Spleen (tissue), 11 donors: Measurements from ENCODE around the gene RHNO1. TPM values are rescaled to one million over a fixed set of nuclear protein-coding genes. Genes with fewer than 3 reads are reported as not detected.

Source experiments
- DNase-seq: peaks from one replicate; pipeline ENCODE4 v3.0.0-alpha.2; 2020
- H3K27ac ChIP-seq, 8 donors: fragments of 200-600 bp; sonication (generic) in 7 of 8; 1 replicate in 4 of 8; 2 replicates in 4 of 8; pipeline versions ENCODE4 v1.5.0 to v1.8.0; 2016 to 2021; ENCODE audit warnings: inconsistent platforms in 4 of 8, mild to moderate bottlenecking in 4 of 8, moderate library complexity in 1 of 8
- H3K27me3 ChIP-seq, 7 donors: fragments of 200-600 bp; sonication (generic) in 6 of 7; replicated peaks in 1 of 7; 1 replicate in 4 of 7; 2 replicates in 3 of 7; pipeline versions ENCODE4 v1.5.0 to v1.8.0; 2016 to 2021; ENCODE audit warnings: inconsistent platforms in 3 of 7, mild to moderate bottlenecking in 1 of 7
- H3K36me3 ChIP-seq, 6 donors: fragments of 200-600 bp; sonication (generic) in 5 of 6; 1 replicate in 4 of 6; 2 replicates in 2 of 6; pipeline versions ENCODE4 v1.5.0 to v1.8.0; 2016 to 2021; ENCODE audit warnings: inconsistent platforms in 2 of 6
- H3K4me1 ChIP-seq, 6 donors: fragments of 200-600 bp; sonication (generic) in 5 of 6; 1 replicate in 3 of 6; 2 replicates in 3 of 6; pipeline versions ENCODE4 v1.5.0 to v1.8.0; 2016 to 2021; ENCODE audit warnings: inconsistent platforms in 3 of 6
- H3K4me3 ChIP-seq, 8 donors: fragments of 200-600 bp; sonication (generic) in 7 of 8; 1 replicate in 4 of 8; 2 replicates in 4 of 8; pipeline versions ENCODE4 v1.5.0 to v1.8.0; 2016 to 2021; ENCODE audit warnings: inconsistent platforms in 4 of 8, mild to moderate bottlenecking in 4 of 8, moderate library complexity in 2 of 8
- H3K9me3 ChIP-seq, 8 donors: fragments of 200-600 bp; sonication (generic) in 7 of 8; 1 replicate in 4 of 8; 2 replicates in 4 of 8; pipeline versions ENCODE4 v1.5.0 to v1.8.0; 2016 to 2021; ENCODE audit warnings: inconsistent platforms in 4 of 8
- POLR2A ChIP-seq, 3 donors: fragments of 450-650 bp; IDR thresholded peaks; one replicate each; pipeline ENCODE4 v1.5.1; 2017; ENCODE audit warnings: antibody characterized with exemption in 3 of 3, mild to moderate bottlenecking in 1 of 3
- POLR2AphosphoS5 ChIP-seq, 3 donors: sonication (generic); formaldehyde crosslinking; IDR thresholded peaks; one replicate each; pipeline ENCODE4 v1.5.1; 2017; ENCODE audit warnings: antibody characterized with exemption in 3 of 3
- WGBS, 5 donors: extraction: QIAGEN DNeasy Blood & Tissue Kit in 3 of 5; methylation state at CpG; one replicate each; pipeline versions ENCODE4 v1.1.5 to v1.1.7; 2013 to 2018; 5-methylcytosine and 5-hydroxymethylcytosine counted together
- intact Hi-C: fragments of 100-400 bp; cut with DNase I; formaldehyde crosslinking; loops from one replicate; pipeline ENCODE4 v1.15.0; 2023; ENCODE audit warnings: low total_unique reads
- polyA plus RNA-seq, 3 donors: library from polyadenylated mRNA; stranded (reverse); fragments of 200-250 nt; gene quantifications; one replicate each; pipeline ENCODE4 v1.2.1, GENCODE V29; 2013
- total RNA-seq, 7 donors: library from RNA; depleted of rRNA in 3 of 7; stranded (reverse); fragments of >200 nt in 3 of 7; fragmentation: NEBNext Ultra II Directional in 4 of 7; extraction: Animal tissue kit (Norgen Biotek cat#: 25700) in 4 of 7; gene quantifications; one replicate each; pipeline versions ENCODE4 v1.1.0 to v1.2.1, GENCODE V29; 2016 to 2021
- TF ChIP-seq, protein P1 (sequence below), 11 experiments: fragments of 200-600 bp in 7 of 11; fragments of 450-650 bp in 4 of 11; sonication (generic) in 4 of 11; IDR thresholded peaks in 8 of 11; conservative IDR thresholded peaks in 3 of 11; 1 replicate in 7 of 11; 2 replicates in 4 of 11; pipeline versions ENCODE4 v1.4.0 to v1.8.0; 2016 to 2021; ENCODE audit warnings: antibody characterized with exemption in 11 of 11, inconsistent platforms in 4 of 11, mild to moderate bottlenecking in 1 of 11
- donor health status: healthy with polysubstance abuse.
- donor health status: DM: no; HTN: no; CAD: no; lungs with moderate emphysema.
- donor health status: DM: no; HTN: no; CAD: no.
- donor health status: Bipolar disorder and iron deficiency.
- donor health status: healthy.
- donor health status: DM: no; HTN: no; CAD: no.
- donor health status: DM: yes; HTN: yes; CAD: no.

RHNO1 gene
- total and polyA plus RNA-seq, 10 donors: 15.9 to 26.0 (median 23.1) TPM

DNA sequence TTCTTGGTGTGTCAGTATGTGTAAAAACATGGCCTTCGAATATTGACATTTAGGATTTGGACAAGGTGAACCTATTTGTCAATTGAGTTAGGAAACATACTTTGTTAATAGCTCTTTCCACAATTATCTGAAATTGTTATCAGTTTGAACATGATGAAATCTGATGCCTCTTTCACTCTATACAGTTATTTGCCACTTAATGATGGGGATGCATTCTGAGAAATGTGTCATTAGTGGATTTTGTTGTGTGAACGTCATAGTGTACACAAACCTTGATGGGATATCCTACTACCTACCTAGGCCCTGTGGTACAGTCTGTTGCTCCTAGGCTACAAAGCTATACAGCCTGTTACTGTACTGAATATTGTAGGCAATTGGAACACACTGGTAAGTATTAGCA is 18.5 kb downstream of the RHNO1 start:
- H3K36me3 ChIP-seq: no peaks in the 10 kb centered on the region
- no peak overlapping the region for H3K27ac ChIP-seq
- 85 to 92% (median 88%) methylated on average over 2 of the region's 2 CpGs for WGBS, 5 donors
- peaks cover 0 to 31% (median 16%) of the 10 kb centered on the region in 6 donors for H3K4me1 ChIP-seq
- no peak overlapping the region for H3K4me3 ChIP-seq
- TF ChIP-seq POLR2A (IDR thresholded peaks at IDR 0.05) (no peak), POLR2AphosphoS5 (IDR thresholded peaks at IDR 0.05) (no peak)
- TF ChIP-seq, protein P1, sequence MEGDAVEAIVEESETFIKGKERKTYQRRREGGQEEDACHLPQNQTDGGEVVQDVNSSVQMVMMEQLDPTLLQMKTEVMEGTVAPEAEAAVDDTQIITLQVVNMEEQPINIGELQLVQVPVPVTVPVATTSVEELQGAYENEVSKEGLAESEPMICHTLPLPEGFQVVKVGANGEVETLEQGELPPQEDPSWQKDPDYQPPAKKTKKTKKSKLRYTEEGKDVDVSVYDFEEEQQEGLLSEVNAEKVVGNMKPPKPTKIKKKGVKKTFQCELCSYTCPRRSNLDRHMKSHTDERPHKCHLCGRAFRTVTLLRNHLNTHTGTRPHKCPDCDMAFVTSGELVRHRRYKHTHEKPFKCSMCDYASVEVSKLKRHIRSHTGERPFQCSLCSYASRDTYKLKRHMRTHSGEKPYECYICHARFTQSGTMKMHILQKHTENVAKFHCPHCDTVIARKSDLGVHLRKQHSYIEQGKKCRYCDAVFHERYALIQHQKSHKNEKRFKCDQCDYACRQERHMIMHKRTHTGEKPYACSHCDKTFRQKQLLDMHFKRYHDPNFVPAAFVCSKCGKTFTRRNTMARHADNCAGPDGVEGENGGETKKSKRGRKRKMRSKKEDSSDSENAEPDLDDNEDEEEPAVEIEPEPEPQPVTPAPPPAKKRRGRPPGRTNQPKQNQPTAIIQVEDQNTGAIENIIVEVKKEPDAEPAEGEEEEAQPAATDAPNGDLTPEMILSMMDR (IDR thresholded peaks at IDR 0.05 in 8 of 11, conservative IDR thresholded peaks at IDR 0.05 in 3 of 11): no peak
- no peak for DNase-seq
- H3K9me3 ChIP-seq: no peaks in the 10 kb centered on the region
- no peaks in the 10 kb centered on the region for H3K27me3 ChIP-seq
- intact Hi-C loops: no loop called here

GRCh38 chr12:2897418-2897817 is 20.4 kb downstream of the RHNO1 start:
- TF ChIP-seq, protein P1 (IDR thresholded peaks at IDR 0.05 in 8 of 11, conservative IDR thresholded peaks at IDR 0.05 in 3 of 11): no peak
- TF ChIP-seq POLR2AphosphoS5 (IDR thresholded peaks at IDR 0.05): no peak
- no peak for TF ChIP-seq POLR2A (IDR thresholded peaks at IDR 0.05)
- DNase-seq: no peak
- intact Hi-C loops: no loop called here
- H3K4me3 ChIP-seq: no peak overlapping the region
- WGBS, 5 donors: 94 to 98% (median 96%) methylated on average over 5 of the region's 5 CpGs
- H3K27me3 ChIP-seq: no peaks in the 10 kb centered on the region
- H3K27ac ChIP-seq: no peak overlapping the region
- no peaks in the 10 kb centered on the region for H3K9me3 ChIP-seq
- no peaks in the 10 kb centered on the region for H3K36me3 ChIP-seq
- peaks cover 0 to 16% (median 2%) of the 10 kb centered on the region in 6 donors for H3K4me1 ChIP-seq

GRCh38 chr12:2900642-2901041 is 23.6 kb downstream of the RHNO1 start:
- Histone ChIP-seq H3K4me3 (no peak overlapping the region), H3K9me3 (no peaks in the 10 kb centered on the region), H3K36me3 (no peaks in the 10 kb centered on the region), H3K27me3 (no peaks in the 10 kb centered on the region), H3K27ac (no peak overlapping the region), H3K4me1 (no peaks in the 10 kb centered on the region)
- DNase-seq: no peak
- WGBS, 5 donors: 93 to 98% (median 96%) methylated on average over 8 of the region's 8 CpGs
- no peak for TF ChIP-seq POLR2A (IDR thresholded peaks at IDR 0.05)
- no peak for TF ChIP-seq POLR2AphosphoS5 (IDR thresholded peaks at IDR 0.05)
- TF ChIP-seq, protein P1 (IDR thresholded peaks at IDR 0.05 in 8 of 11, conservative IDR thresholded peaks at IDR 0.05 in 3 of 11): no peak
- intact Hi-C loops: no loop called here

DNA sequence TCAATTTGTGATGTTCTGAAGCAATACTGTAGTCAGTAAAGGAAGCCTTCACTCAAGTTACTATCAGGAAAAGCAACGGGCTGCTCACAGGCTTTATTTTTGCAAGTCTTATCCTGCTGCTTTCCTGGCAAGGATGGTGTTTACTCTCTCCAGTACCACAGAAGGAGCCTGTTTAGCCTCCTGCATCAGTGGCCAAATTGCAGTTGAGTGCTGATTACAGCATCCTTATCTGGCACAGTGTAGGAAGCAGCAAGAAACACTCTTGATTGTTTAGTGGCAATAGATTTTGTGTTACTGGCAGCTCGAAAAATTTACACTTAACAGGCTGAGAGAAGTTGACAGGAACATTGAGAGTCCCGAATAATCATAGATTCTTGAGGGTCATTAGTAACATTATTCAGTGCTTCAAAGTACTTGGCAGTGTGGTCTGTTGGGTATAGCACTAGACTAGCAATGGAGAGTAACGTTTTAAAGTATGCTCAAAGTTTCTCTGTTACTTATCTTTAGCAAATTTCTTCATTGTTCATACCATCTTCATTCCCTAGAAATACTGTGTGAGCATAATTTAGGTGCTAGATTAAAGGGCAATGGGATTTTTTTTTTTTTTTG is 25.4 kb downstream of the RHNO1 start:
- no peaks in the 10 kb centered on the region for H3K9me3 ChIP-seq
- intact Hi-C loops: no loop called here

More for the DNA sequence above, 25.4 kb downstream of the RHNO1 start:
- Histone ChIP-seq H3K27me3 (no peaks in the 10 kb centered on the region), H3K36me3 (no peaks in the 10 kb centered on the region), H3K4me3 (no peak overlapping the region), H3K4me1 (no peaks in the 10 kb centered on the region), H3K27ac (no peak overlapping the region)
- no peak for DNase-seq
- no peak for TF ChIP-seq POLR2AphosphoS5 (IDR thresholded peaks at IDR 0.05)
- no peak for TF ChIP-seq POLR2A (IDR thresholded peaks at IDR 0.05)
- TF ChIP-seq, protein P1 (IDR thresholded peaks at IDR 0.05 in 8 of 11, conservative IDR thresholded peaks at IDR 0.05 in 3 of 11): no peak
- WGBS, 5 donors: 62 to 82% (median 75%) methylated on average over 4 of the region's 4 CpGs
